Mesenchymal stem cell (in vitro differentiated cells and primary cell): ENCODE data around the gene SUCO.

Experiments
- DNase-seq: peaks from one replicate; pipeline ENCODE4 v3.0.0-alpha.2; 2013
- H2AFZ ChIP-seq: one replicate; pipeline ENCODE4 v1.6.1; 2013; ENCODE audit warnings: low read depth, mild to moderate bottlenecking, control low read depth, inconsistent platforms, low read length, moderate library complexity
- H2AK5ac ChIP-seq: 2 replicates; pipeline ENCODE4 v1.6.1; 2013; ENCODE audit warnings: low read length, moderate library complexity, mild to moderate bottlenecking, inconsistent platforms; ENCODE audit not compliant: severe bottlenecking
- H2BK120ac ChIP-seq: one replicate; pipeline ENCODE4 v1.6.1; 2013; ENCODE audit warnings: low read depth, mild to moderate bottlenecking, inconsistent platforms, low read length, moderate library complexity
- H2BK12ac ChIP-seq, 2 experiments: one replicate each; pipeline ENCODE4 v1.6.1; 2013; ENCODE audit warnings: inconsistent platforms in 2 of 2, low read length in 2 of 2, mild to moderate bottlenecking in 2 of 2, moderate library complexity in 2 of 2, control low read depth in 1 of 2
- H2BK15ac ChIP-seq: one replicate; pipeline ENCODE4 v1.6.1; 2013; ENCODE audit warnings: mild to moderate bottlenecking, low read depth, inconsistent platforms; ENCODE audit not compliant: poor library complexity, severe bottlenecking
- H2BK5ac ChIP-seq: 2 replicates; pipeline ENCODE4 v1.6.1; 2013; ENCODE audit warnings: low read depth, mild to moderate bottlenecking, low read length, control low read depth, inconsistent platforms; ENCODE audit not compliant: poor library complexity, severe bottlenecking
- H3K14ac ChIP-seq, 2 experiments: one replicate each; pipeline ENCODE4 v1.6.1; 2013; ENCODE audit warnings: inconsistent platforms in 2 of 2, low read length in 2 of 2, control low read depth in 1 of 2, mild to moderate bottlenecking in 1 of 2, moderate library complexity in 1 of 2
- H3K18ac ChIP-seq, 2 experiments: one replicate each; pipeline ENCODE4 v1.6.1; 2013; ENCODE audit warnings: inconsistent platforms in 2 of 2, low read length in 2 of 2, control low read depth in 1 of 2, low read depth in 1 of 2, mild to moderate bottlenecking in 1 of 2
- H3K23ac ChIP-seq, 2 experiments: one replicate each; pipeline ENCODE4 v1.6.1; 2013; ENCODE audit warnings: inconsistent platforms in 2 of 2, low read length in 2 of 2, mild to moderate bottlenecking in 2 of 2, moderate library complexity in 2 of 2, control low read depth in 1 of 2
- H3K27ac ChIP-seq: 2 replicates; pipeline ENCODE4 v1.5.1; 2013; ENCODE audit warnings: mild to moderate bottlenecking, moderate library complexity, low read length, control low read depth, inconsistent platforms; ENCODE audit not compliant: poor library complexity, severe bottlenecking
- H3K27me3 ChIP-seq, 2 experiments: 2 replicates each; pipeline versions ENCODE4 v1.6.1 to v1.7.0; 2013; ENCODE audit warnings: low read length in 2 of 2, mild to moderate bottlenecking in 2 of 2, moderate library complexity in 2 of 2, control low read depth in 1 of 2, inconsistent platforms in 1 of 2; ENCODE audit not compliant: control insufficient read depth in 1 of 2, insufficient read depth in 1 of 2
- H3K36me3 ChIP-seq, 2 experiments: 2 replicates each; pipeline versions ENCODE4 v1.6.1 to v1.7.0; 2013; ENCODE audit warnings: low read length in 2 of 2, control low read depth in 1 of 2, inconsistent platforms in 1 of 2, low read depth in 1 of 2, mild to moderate bottlenecking in 1 of 2; ENCODE audit not compliant: insufficient read depth in 2 of 2, control insufficient read depth in 1 of 2
- H3K4ac ChIP-seq, 2 experiments: one replicate each; pipeline ENCODE4 v1.6.1; 2013; ENCODE audit warnings: inconsistent platforms in 2 of 2, low read length in 2 of 2, mild to moderate bottlenecking in 2 of 2, moderate library complexity in 2 of 2, control low read depth in 1 of 2, low read depth in 1 of 2
- H3K4me1 ChIP-seq: 2 replicates; pipeline ENCODE4 v1.6.1; 2013; ENCODE audit warnings: low read depth, low read length, control low read depth; ENCODE audit not compliant: control insufficient read depth, insufficient read depth
- H3K4me2 ChIP-seq: 2 replicates; pipeline ENCODE4 v1.6.1; 2013; ENCODE audit warnings: low read length, mild to moderate bottlenecking, inconsistent platforms; ENCODE audit not compliant: poor library complexity, severe bottlenecking
- H3K4me3 ChIP-seq, 2 experiments: 2 replicates each; pipeline versions ENCODE4 v1.5.1 to v1.7.0; 2013; ENCODE audit warnings: low read length in 2 of 2, mild to moderate bottlenecking in 2 of 2, control low read depth in 1 of 2, low read depth in 1 of 2; ENCODE audit not compliant: insufficient read depth in 1 of 2
- H3K79me1 ChIP-seq: replicated peaks from 2 replicates; pipeline ENCODE4 v1.6.1; 2013; ENCODE audit warnings: mild to moderate bottlenecking, control low read depth, low read length, inconsistent platforms; ENCODE audit not compliant: poor library complexity, severe bottlenecking
- H3K9ac ChIP-seq: 2 replicates; pipeline ENCODE4 v1.7.0; 2013; ENCODE audit warnings: mild to moderate bottlenecking, low read length, moderate library complexity
- H3K9me3 ChIP-seq: 2 replicates; pipeline ENCODE4 v1.7.0; 2013; ENCODE audit warnings: mild to moderate bottlenecking, low read length; ENCODE audit not compliant: control insufficient read depth
- H4K8ac ChIP-seq: one replicate; pipeline ENCODE4 v1.6.1; 2013; ENCODE audit warnings: inconsistent platforms, mild to moderate bottlenecking, low read length, moderate library complexity
- H4K91ac ChIP-seq: one replicate; pipeline ENCODE4 v1.6.1; 2013; ENCODE audit warnings: mild to moderate bottlenecking, low read length, inconsistent platforms
- WGBS: methylation state at CpG from one replicate; pipeline ENCODE4 v1.1.7; 2013; ENCODE audit warnings: mixed read lengths; 5-methylcytosine and 5-hydroxymethylcytosine counted together

Gene SUCO

DNA sequence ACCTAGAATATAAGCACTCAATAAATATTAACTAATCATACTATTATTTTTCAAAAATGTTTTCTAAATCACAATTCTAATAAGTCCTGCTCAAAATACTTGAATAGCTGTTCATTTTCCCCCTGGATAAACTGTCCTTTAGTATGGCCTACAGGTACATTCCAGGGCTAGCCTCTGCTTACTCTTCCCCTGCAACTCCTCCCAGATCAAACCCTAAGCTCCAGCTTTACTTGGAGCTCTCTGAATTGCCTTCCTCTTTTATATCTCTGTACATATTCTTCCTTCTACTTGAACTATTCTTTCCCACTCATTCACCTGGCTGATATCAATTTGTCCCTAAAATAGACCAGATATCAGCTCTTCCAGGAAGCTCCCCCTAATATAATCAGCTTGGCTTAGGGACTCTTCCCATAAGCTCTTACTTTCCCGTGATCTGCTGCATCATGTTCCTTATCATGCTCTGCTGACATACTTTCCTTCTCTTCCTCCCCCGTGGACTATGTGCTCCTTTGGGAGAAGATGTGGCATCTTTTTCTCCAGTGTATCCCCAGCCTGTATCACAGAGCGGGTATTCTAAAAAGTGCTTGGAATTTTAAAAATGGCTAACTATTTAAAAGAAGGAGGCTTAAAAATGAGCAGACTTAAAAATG is 46.0 kb upstream of the SUCO start:
- no peaks in the 10 kb centered on the region for H3K79me1 ChIP-seq
- no peak overlapping the region for H2BK120ac ChIP-seq
- H2BK12ac ChIP-seq: no peak overlapping the region
- H3K23ac ChIP-seq: no peak overlapping the region
- peaks cover 0 to 80% of the 10 kb centered on the region in 2 experiments for H3K27me3 ChIP-seq
- no peak overlapping the region for H3K14ac ChIP-seq
- H2AK5ac ChIP-seq: no peak overlapping the region
- H4K8ac ChIP-seq: no peak overlapping the region
- no peak overlapping the region for H3K27ac ChIP-seq
- H3K4ac ChIP-seq: no peak overlapping the region
- no peak overlapping the region for H3K4me2 ChIP-seq
- 69% methylated on average over 3 of the region's 3 CpGs for WGBS
- no peak overlapping the region for H4K91ac ChIP-seq
- peaks cover 5% of the 10 kb centered on the region for H3K4me1 ChIP-seq
- no peaks in the 10 kb centered on the region for H3K36me3 ChIP-seq
- H2AFZ ChIP-seq: no peak overlapping the region
- no peak overlapping the region for H3K18ac ChIP-seq
- H3K9me3 ChIP-seq: no peaks in the 10 kb centered on the region
- H3K9ac ChIP-seq: no peak overlapping the region
- no peak overlapping the region for H2BK15ac ChIP-seq
- no peak for DNase-seq
- H3K4me3 ChIP-seq: no peak overlapping the region
- H2BK5ac ChIP-seq: no peak overlapping the region

DNA sequence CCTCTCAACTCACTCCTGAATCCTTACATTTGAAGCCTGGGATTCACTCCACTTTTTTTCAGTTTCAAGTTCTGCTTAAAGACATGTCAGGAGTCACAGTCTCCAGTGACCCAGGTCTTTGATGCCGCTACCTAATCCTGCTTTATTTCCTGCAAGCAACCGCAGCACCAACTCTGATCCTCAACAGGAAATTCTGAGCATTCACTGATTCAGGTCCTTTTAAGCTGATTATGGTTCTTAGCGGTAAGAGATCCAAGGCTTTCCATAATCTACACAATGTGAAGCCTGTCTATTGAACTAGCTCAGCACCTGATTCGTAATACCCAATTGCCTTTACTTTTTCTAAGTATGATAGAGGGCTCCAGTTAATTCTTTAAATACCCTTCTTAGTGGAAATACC is 45.4 kb upstream of the SUCO start:
- no peak overlapping the region for H3K18ac ChIP-seq
- WGBS: 82% methylated on average over 4 of the region's 4 CpGs
- H3K23ac ChIP-seq: no peak overlapping the region
- DNase-seq: no peak
- H3K27ac ChIP-seq: no peak overlapping the region
- H3K4me2 ChIP-seq: no peak overlapping the region
- H2BK120ac ChIP-seq: no peak overlapping the region
- no peak overlapping the region for H2AK5ac ChIP-seq
- H2AFZ ChIP-seq: no peak overlapping the region
- no peak overlapping the region for H2BK5ac ChIP-seq
- H3K4ac ChIP-seq: no peak overlapping the region
- H3K79me1 ChIP-seq: no peaks in the 10 kb centered on the region
- no peak overlapping the region for H3K9ac ChIP-seq
- no peak overlapping the region for H4K91ac ChIP-seq
- H3K27me3 ChIP-seq: peaks cover 0 to 80% of the 10 kb centered on the region in 2 experiments
- no peak overlapping the region for H3K14ac ChIP-seq
- H2BK12ac ChIP-seq: no peak overlapping the region
- H3K9me3 ChIP-seq: no peaks in the 10 kb centered on the region
- H3K4me3 ChIP-seq: no peak overlapping the region
- H3K4me1 ChIP-seq: peaks cover 3% of the 10 kb centered on the region
- H3K36me3 ChIP-seq: no peaks in the 10 kb centered on the region
- H2BK15ac ChIP-seq: no peak overlapping the region
- H4K8ac ChIP-seq: no peak overlapping the region

DNA sequence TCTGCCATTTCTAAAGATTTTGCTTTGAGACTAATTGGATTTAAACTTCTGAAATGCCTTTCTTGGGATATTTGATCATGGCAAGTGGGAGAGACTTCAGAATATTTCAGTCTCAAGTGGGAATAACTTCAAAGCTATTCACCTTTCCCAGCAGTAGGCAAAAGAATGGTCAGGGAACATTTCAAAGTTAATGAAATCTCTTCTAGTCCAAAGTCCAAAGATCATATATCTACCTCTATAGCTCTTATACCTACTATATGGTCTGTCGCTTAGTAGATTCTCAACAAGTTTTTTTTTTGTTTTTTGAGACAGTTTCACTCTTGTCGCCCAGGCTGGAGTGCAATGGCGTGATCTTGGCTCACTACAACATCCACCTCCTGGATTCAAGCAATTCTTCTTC is 44.6 kb upstream of the SUCO start:
- H3K36me3 ChIP-seq: no peaks in the 10 kb centered on the region
- no peak overlapping the region for H3K18ac ChIP-seq
- H3K9me3 ChIP-seq: no peaks in the 10 kb centered on the region
- no peak overlapping the region for H2BK15ac ChIP-seq
- WGBS: 95% methylated on average over 3 of the region's 3 CpGs
- no peak for DNase-seq
- no peak overlapping the region for H3K4me2 ChIP-seq
- H2AK5ac ChIP-seq: no peak overlapping the region
- no peak overlapping the region for H2BK120ac ChIP-seq
- no peak overlapping the region for H4K91ac ChIP-seq
- no peak overlapping the region for H4K8ac ChIP-seq
- no peaks in the 10 kb centered on the region for H3K79me1 ChIP-seq
- H2AFZ ChIP-seq: no peak overlapping the region
- H3K9ac ChIP-seq: no peak overlapping the region
- no peak overlapping the region for H3K4me3 ChIP-seq
- no peak overlapping the region for H3K23ac ChIP-seq
- H3K4ac ChIP-seq: no peak overlapping the region
- peaks cover 1% of the 10 kb centered on the region for H3K4me1 ChIP-seq
- H2BK5ac ChIP-seq: no peak overlapping the region
- H3K27ac ChIP-seq: no peak overlapping the region
- no peak overlapping the region for H2BK12ac ChIP-seq
- H3K27me3 ChIP-seq: peaks cover 0 to 74% of the 10 kb centered on the region in 2 experiments
- no peak overlapping the region for H3K14ac ChIP-seq

DNA sequence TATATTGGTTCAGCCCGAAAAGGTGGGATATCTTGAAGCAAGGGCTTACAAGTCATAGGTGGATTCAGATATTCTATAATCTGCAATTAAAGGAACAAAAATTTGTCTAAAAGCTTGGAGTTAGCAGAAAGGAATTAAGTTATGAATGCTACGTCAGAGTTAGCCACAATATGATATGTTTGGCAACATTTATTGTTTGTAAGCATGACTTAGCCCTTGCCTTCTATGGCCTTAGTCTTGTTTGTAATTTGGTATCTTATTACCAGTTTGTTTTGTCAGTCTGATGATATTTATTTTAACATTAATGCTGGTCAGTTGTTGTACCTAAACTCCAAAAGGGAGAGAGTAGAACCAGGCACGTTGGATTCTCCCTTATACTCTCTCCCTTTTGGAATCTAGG is 43.1 kb upstream of the SUCO start:
- H2AFZ ChIP-seq: no peak overlapping the region
- peaks cover 0 to 62% of the 10 kb centered on the region in 2 experiments for H3K27me3 ChIP-seq
- no peak overlapping the region for H3K27ac ChIP-seq
- no peak for DNase-seq
- no peak overlapping the region for H2BK120ac ChIP-seq
- H2BK5ac ChIP-seq: no peak overlapping the region
- H3K9me3 ChIP-seq: no peaks in the 10 kb centered on the region
- H3K4me2 ChIP-seq: no peak overlapping the region
- no peak overlapping the region for H3K23ac ChIP-seq
- H3K4me3 ChIP-seq: no peak overlapping the region
- no peak overlapping the region for H3K18ac ChIP-seq
- WGBS: 91% methylated on average over 3 of the region's 3 CpGs
- H4K8ac ChIP-seq: no peak overlapping the region
- no peaks in the 10 kb centered on the region for H3K79me1 ChIP-seq
- no peak overlapping the region for H3K4ac ChIP-seq
- H4K91ac ChIP-seq: no peak overlapping the region
- no peaks in the 10 kb centered on the region for H3K36me3 ChIP-seq
- no peak overlapping the region for H2BK15ac ChIP-seq
- no peak overlapping the region for H3K9ac ChIP-seq
- H3K4me1 ChIP-seq: no peaks in the 10 kb centered on the region
- H2BK12ac ChIP-seq: no peak overlapping the region
- H2AK5ac ChIP-seq: no peak overlapping the region
- H3K14ac ChIP-seq: no peak overlapping the region
